GM12878 (cell line): ENCODE measurements around the gene PALMD. TPM values are rescaled to one million over a fixed set of nuclear protein-coding genes. Genes with fewer than 3 reads are reported as not detected.

Source experiments
- ATAC-seq: fragments of 200-7000 bp; cut with Tn5 transposase; 3 replicates; pipeline ENCODE4 v1.9.1; 2020; ENCODE audit warnings: mild to moderate bottlenecking, moderate library complexity
- BruUV-seq: library from RNA; stranded (reverse); fragments of 400-500 nt; replicated peaks from 2 replicates; lab custom pipeline; 2021; lab: Mats Ljungman, UMichigan
- CTCF ChIA-PET: fragments of 300-600 bp; sonication (Branson Sonifier 250); formaldehyde crosslinking; extraction: SDS; loops from one replicate; lab custom pipeline; 2021; ENCODE audit warnings: inconsistent platforms; lab: Yijun Ruan, JAX
- POLR2A ChIA-PET: fragments of 350-600 bp; formaldehyde crosslinking; extraction: SDS; loops from one replicate; lab custom pipeline; 2021; ENCODE audit warnings: inconsistent platforms; lab: Charles Lee
- RAD21 ChIA-PET: fragments of 300-600 bp; sonication (Branson Sonifier 250); formaldehyde crosslinking; loops from one replicate; lab custom pipeline; 2023; ENCODE audit warnings: antibody characterized with exemption; ENCODE audit not compliant: unreplicated experiment; lab: Charles Lee
- SMC1A ChIA-PET: fragments of 300-600 bp; sonication (Branson Sonifier 250); formaldehyde crosslinking; loops from one replicate; lab custom pipeline; 2023; ENCODE audit not compliant: unreplicated experiment, uncharacterized antibody; lab: Charles Lee
- DNase-seq: peaks from one replicate; pipeline ENCODE4 v3.0.0-alpha.2; 2011; ENCODE audit warnings: low read depth, low spot score
- FAIRE-seq: peaks from 3 replicates; lab custom pipeline; 2011; peaks lifted over from hg19 to GRCh38; lab: Jason Lieb, UNC
- H2AFZ ChIP-seq: 2 replicates; pipeline ENCODE4 v1.6.0; 2011; ENCODE audit warnings: low read depth, low read length, control low read depth; ENCODE audit not compliant: control insufficient read depth
- H3K27ac ChIP-seq: 2 replicates; pipeline ENCODE4 v1.5.1; 2011; ENCODE audit warnings: control low read depth; ENCODE audit not compliant: control insufficient read depth, insufficient read depth
- H3K27me3 ChIP-seq, 2 experiments: replicated peaks in 1 of 2; 2 replicates each; pipeline versions ENCODE4 v1.6.0 to v1.6.1; 2011; ENCODE audit warnings: low read length in 1 of 2; ENCODE audit not compliant: control insufficient read depth in 2 of 2, insufficient read depth in 2 of 2
- H3K36me3 ChIP-seq, 2 experiments: 2 replicates each; pipeline ENCODE4 v1.5.1; 2011; ENCODE audit warnings: low read length in 1 of 2; ENCODE audit not compliant: control insufficient read depth in 2 of 2, insufficient read depth in 2 of 2
- H3K4me1 ChIP-seq: 2 replicates; pipeline ENCODE4 v1.6.1; 2011; ENCODE audit warnings: mild to moderate bottlenecking, low read length, moderate library complexity, mixed read lengths; ENCODE audit not compliant: control insufficient read depth, insufficient read depth
- H3K4me2 ChIP-seq: 2 replicates; pipeline ENCODE4 v1.6.0; 2011; ENCODE audit warnings: control low read depth; ENCODE audit not compliant: control insufficient read depth, insufficient read depth
- H3K4me3 ChIP-seq: fragments of 200-600 bp; sonication (generic); 2 replicates; pipeline ENCODE4 v1.5.1; 2016
- H3K79me2 ChIP-seq: 2 replicates; pipeline ENCODE4 v1.6.0; 2011; ENCODE audit warnings: low read length; ENCODE audit not compliant: control insufficient read depth, insufficient read depth
- H3K9ac ChIP-seq: 2 replicates; pipeline ENCODE4 v1.8.0; 2011; ENCODE audit warnings: low read length, control low read depth, mixed read lengths; ENCODE audit not compliant: control insufficient read depth, insufficient read depth
- H3K9me3 ChIP-seq: replicated peaks from 3 replicates; pipeline ENCODE4 v1.5.1; 2011; ENCODE audit warnings: mild to moderate bottlenecking, low read length; ENCODE audit not compliant: control insufficient read depth, insufficient read depth
- H4K20me1 ChIP-seq: 2 replicates; pipeline ENCODE4 v1.6.0; 2011; ENCODE audit not compliant: control insufficient read depth, insufficient read depth
- BMI1 ChIP-seq: fragments of 450-650 bp; IDR thresholded peaks from 2 replicates; pipeline ENCODE4 v1.6.1; 2016; ENCODE audit warnings: mild to moderate bottlenecking, moderate library complexity, borderline replicate concordance
- EP300 ChIP-seq, 2 experiments: fragments of 150-350 bp in 1 of 2; IDR thresholded peaks; 2 replicates each; pipeline ENCODE4 v1.6.1; 2011 to 2012; ENCODE audit warnings: low read depth in 2 of 2, low read length in 2 of 2, borderline replicate concordance in 1 of 2, improper control_type of control experiment in 1 of 2, inconsistent platforms in 1 of 2; ENCODE audit not compliant: control insufficient read depth in 1 of 2
- ETV6 ChIP-seq, 2 experiments: fragments of 450-650 bp in 1 of 2; IDR thresholded peaks in 1 of 2; conservative IDR thresholded peaks in 1 of 2; 2 replicates each; pipeline ENCODE4 v1.6.1; 2014; ENCODE audit warnings: antibody characterized with exemption in 1 of 2, borderline replicate concordance in 1 of 2, low read depth in 1 of 2, mild to moderate bottlenecking in 1 of 2, moderate library complexity in 1 of 2
- IKZF2 ChIP-seq, 2 experiments: fragments of 450-650 bp; IDR thresholded peaks; 2 replicates each; pipeline ENCODE4 v1.6.1; 2017; ENCODE audit warnings: mild to moderate bottlenecking in 2 of 2, moderate library complexity in 2 of 2
- SREBF1 ChIP-seq: IDR thresholded peaks from 2 replicates; pipeline ENCODE4 v1.6.1; 2012; ENCODE audit warnings: mild to moderate bottlenecking, low read length
- ZNF207 ChIP-seq: fragments of 450-650 bp; IDR thresholded peaks from 2 replicates; pipeline ENCODE4 v1.6.1; 2014; ENCODE audit warnings: antibody characterized with exemption, mild to moderate bottlenecking, borderline replicate concordance
- WGBS: methylation state at CpG from one replicate; pipeline ENCODE4 v1.1.6; 2016; ENCODE audit warnings: low lambda C conversion rate; ENCODE audit not compliant: insufficient replicate concordance, insufficient coverage; ENCODE audit errors: missing lambda C conversion rate; 5-methylcytosine and 5-hydroxymethylcytosine counted together
- in situ Hi-C: fragments of 300-500 bp; cut with MboI; formaldehyde crosslinking; loops from 9 replicates; pipeline ENCODE4 v1.14.3; 2018; ENCODE audit warnings: mixed read lengths
- intact Hi-C: fragments of 100-400 bp; cut with micrococcal nuclease; formaldehyde crosslinking; loops from one replicate; pipeline ENCODE4 v1.14.2; 2022; ENCODE audit not compliant: unreplicated experiment
- polyA plus RNA-seq, 11 experiments: library from polyadenylated mRNA; depleted of rRNA in 4 of 11; unstranded in 6 of 11; stranded (reverse) in 5 of 11; fragments of >200 nt; fragmentation: Nextera tagmentation in 4 of 11; fragmentation: Illumina TruSeq in 1 of 11; extraction: Ambion mirVana in 4 of 11; extraction: Trizol in 1 of 11; gene quantifications; 1 replicate in 1 of 11; 2 replicates in 10 of 11; pipeline versions ENCODE4 v1.2.1 to v1.2.3, GENCODE V29; 2011 to 2016; ENCODE audit warnings: inconsistent platforms in 2 of 11, missing spikeins in 2 of 11, low read depth in 1 of 11
- total RNA-seq, 4 experiments: library from RNA; depleted of rRNA in 3 of 4; stranded (reverse); fragments of >200 nt in 3 of 4; fragmentation: Illumina TruSeq in 1 of 4; extraction: Trizol in 1 of 4; gene quantifications; 2 replicates each; pipeline versions ENCODE4 v1.2.1 to v1.2.3, GENCODE V29; 2013 to 2021
- TF ChIP-seq, protein P1 (sequence below): fragments of 450-650 bp; formaldehyde crosslinking; IDR thresholded peaks from 2 replicates; pipeline ENCODE4 v1.4.0; 2022; ENCODE audit warnings: mild to moderate bottlenecking, moderate library complexity
- TF ChIP-seq, protein P2 (sequence below): fragments of 450-650 bp; formaldehyde crosslinking; IDR thresholded peaks from 2 replicates; pipeline ENCODE4 v1.4.0; 2020; ENCODE audit warnings: mild to moderate bottlenecking, moderate library complexity

The PALMD gene
- total and polyA plus RNA-seq, 10 of the 15 experiments (the other 5 are each of a cell fraction or from before 2014, with no cell fraction given): under 0.01 to 0.09 (median 0.04) TPM; not detected in 4

DNA sequence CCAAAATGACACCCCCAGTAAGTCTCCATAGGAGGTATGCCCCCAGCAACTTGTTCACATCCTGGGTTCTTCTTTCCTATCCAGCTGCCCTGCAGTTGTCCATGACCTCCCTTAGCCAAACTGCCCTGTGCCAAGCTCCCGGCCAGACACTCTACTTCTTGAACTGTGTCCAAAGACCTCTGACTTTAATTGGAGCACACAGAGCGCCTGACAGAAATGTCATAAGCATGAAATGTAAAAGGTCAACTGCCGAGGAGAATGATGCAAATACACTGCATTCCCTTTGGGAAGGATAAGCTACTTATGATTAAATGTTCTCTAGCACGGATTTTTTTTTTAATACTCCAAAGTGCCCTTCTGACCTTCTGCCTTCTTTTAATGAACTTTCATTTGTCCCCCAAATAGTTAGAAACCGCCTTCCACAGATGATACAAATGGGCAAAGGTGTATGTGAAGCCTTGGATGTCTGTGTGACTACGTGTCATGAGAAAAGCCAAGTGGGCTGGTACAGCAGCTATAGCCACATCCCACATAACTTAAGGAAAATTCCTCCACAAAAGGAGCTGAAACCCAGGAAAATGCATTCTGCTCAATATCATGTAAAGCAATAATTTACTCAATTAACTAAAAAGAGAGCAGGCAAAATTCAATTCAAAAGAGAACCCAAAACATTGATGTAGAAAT is 26.8 kb downstream of the PALMD start:
- H4K20me1 ChIP-seq: no peaks in the 10 kb centered on the region
- ChIA-PET SMC1A (interaction anchor here (0.7 to 1.7 kb wide), 4 partner anchors 10 to 38 kb away, joined by 3 to 7 read pairs (median 4); no protein-coding TSS in a partner anchor), RAD21 (interaction anchor here (1.1 kb wide), 1 partner anchor 9 kb away, joined by 3 read pairs; no protein-coding TSS in a partner anchor), CTCF (interaction anchor here (1.1 to 2.3 kb wide), 2 partner anchors 10 to 13 kb away, joined by 5 to 10 read pairs; no protein-coding TSS in a partner anchor), POLR2A (no interaction called here)
- H3K9me3 ChIP-seq: no peaks in the 10 kb centered on the region
- no peaks in the 10 kb centered on the region for H3K36me3 ChIP-seq
- WGBS: 40% methylated on average over 6 of the region's 6 CpGs
- H3K79me2 ChIP-seq: no peaks in the 10 kb centered on the region
- H3K27ac ChIP-seq: no peak overlapping the region
- H2AFZ ChIP-seq: no peak overlapping the region
- in situ Hi-C loops (no loop called here), intact Hi-C loops (no loop called here)
- no peak overlapping the region for H3K4me3 ChIP-seq
- H3K4me1 ChIP-seq: no peaks in the 10 kb centered on the region
- no peak overlapping the region for H3K4me2 ChIP-seq
- DNase-seq (no peak), ATAC-seq (no peak), FAIRE-seq (no peak)
- H3K9ac ChIP-seq: no peak overlapping the region
- H3K27me3 ChIP-seq: no peaks in the 10 kb centered on the region
- no TSS peak for BruUV-seq
- TF ChIP-seq EP300 (IDR thresholded peaks at IDR 0.05; ENCODE audit: borderline replicate concordance in 1 of 2, control insufficient read depth in 1 of 2, low read depth in 2 of 2, low read length in 2 of 2) (no peak), ZNF207 (no peak), IKZF2 (IDR thresholded peaks at IDR 0.05) (no peak), ETV6 (conservative IDR thresholded peaks at IDR 0.05 in 1 of 2, IDR thresholded peaks at IDR 0.05 in 1 of 2; ENCODE audit: borderline replicate concordance in 1 of 2, low read depth in 1 of 2) (no peak), BMI1 (no peak), SREBF1 (no peak)
- TF ChIP-seq, protein P1, sequence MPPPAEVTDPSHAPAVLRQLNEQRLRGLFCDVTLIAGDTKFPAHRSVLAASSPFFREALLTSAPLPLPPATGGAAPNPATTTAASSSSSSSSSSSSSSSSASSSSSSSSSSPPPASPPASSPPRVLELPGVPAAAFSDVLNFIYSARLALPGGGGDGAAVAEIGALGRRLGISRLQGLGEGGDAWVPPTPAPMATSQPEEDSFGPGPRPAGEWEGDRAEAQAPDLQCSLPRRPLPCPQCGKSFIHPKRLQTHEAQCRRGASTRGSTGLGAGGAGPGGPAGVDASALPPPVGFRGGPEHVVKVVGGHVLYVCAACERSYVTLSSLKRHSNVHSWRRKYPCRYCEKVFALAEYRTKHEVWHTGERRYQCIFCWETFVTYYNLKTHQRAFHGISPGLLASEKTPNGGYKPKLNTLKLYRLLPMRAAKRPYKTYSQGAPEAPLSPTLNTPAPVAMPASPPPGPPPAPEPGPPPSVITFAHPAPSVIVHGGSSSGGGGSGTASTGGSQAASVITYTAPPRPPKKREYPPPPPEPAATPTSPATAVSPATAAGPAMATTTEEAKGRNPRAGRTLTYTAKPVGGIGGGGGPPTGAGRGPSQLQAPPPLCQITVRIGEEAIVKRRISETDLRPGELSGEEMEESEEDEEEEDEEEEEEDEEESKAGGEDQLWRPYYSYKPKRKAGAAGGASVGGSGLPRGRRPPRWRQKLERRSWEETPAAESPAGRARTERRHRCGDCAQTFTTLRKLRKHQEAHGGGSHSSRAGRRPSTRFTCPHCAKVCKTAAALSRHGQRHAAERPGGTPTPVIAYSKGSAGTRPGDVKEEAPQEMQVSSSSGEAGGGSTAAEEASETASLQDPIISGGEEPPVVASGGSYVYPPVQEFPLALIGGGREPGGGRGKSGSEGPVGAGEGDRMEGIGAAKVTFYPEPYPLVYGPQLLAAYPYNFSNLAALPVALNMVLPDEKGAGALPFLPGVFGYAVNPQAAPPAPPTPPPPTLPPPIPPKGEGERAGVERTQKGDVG: no peak
- TF ChIP-seq, protein P2, sequence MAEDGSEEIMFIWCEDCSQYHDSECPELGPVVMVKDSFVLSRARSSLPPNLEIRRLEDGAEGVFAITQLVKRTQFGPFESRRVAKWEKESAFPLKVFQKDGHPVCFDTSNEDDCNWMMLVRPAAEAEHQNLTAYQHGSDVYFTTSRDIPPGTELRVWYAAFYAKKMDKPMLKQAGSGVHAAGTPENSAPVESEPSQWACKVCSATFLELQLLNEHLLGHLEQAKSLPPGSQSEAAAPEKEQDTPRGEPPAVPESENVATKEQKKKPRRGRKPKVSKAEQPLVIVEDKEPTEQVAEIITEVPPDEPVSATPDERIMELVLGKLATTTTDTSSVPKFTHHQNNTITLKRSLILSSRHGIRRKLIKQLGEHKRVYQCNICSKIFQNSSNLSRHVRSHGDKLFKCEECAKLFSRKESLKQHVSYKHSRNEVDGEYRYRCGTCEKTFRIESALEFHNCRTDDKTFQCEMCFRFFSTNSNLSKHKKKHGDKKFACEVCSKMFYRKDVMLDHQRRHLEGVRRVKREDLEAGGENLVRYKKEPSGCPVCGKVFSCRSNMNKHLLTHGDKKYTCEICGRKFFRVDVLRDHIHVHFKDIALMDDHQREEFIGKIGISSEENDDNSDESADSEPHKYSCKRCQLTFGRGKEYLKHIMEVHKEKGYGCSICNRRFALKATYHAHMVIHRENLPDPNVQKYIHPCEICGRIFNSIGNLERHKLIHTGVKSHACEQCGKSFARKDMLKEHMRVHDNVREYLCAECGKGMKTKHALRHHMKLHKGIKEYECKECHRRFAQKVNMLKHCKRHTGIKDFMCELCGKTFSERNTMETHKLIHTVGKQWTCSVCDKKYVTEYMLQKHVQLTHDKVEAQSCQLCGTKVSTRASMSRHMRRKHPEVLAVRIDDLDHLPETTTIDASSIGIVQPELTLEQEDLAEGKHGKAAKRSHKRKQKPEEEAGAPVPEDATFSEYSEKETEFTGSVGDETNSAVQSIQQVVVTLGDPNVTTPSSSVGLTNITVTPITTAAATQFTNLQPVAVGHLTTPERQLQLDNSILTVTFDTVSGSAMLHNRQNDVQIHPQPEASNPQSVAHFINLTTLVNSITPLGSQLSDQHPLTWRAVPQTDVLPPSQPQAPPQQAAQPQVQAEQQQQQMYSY: no peak
